Daoy (cell line): Measurements from ENCODE around the gene PRKCB. TPM values are rescaled to one million over a fixed set of nuclear protein-coding genes. Genes with fewer than 3 reads are reported as not detected.

Experiments used
- DNase-seq: peaks from one replicate; pipeline ENCODE4 v3.0.0-alpha.2; 2015; ENCODE audit warnings: low read depth
- total RNA-seq: library from RNA; depleted of rRNA; stranded (reverse); fragments of >200 nt; shearing (Covaris generic); gene quantifications from 2 replicates; pipeline ENCODE4 v1.2.3, GENCODE V29; 2014

PRKCB gene
- total RNA-seq, 1 experiment from 2014 or later, result 2.2 TPM

DNA sequence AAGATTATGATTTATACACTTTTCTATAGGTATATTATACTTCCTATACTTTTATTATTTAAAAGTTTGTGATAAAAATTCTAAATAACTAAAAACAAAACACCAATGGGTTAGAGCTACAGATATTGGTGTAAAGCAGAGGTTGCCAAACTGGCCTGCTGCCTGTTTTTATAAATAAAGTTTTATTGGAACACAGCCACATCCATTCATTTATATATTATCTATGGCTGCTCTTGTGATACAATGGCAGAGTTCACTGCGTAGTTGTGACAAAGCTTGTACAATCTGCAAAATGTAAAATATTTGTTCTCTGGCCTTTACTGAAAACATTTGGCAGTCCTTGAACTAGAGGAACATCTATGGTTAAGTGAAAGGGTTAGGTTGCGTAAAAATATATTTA is 208.7 kb downstream of the PRKCB start:
- no peak for DNase-seq

DNA sequence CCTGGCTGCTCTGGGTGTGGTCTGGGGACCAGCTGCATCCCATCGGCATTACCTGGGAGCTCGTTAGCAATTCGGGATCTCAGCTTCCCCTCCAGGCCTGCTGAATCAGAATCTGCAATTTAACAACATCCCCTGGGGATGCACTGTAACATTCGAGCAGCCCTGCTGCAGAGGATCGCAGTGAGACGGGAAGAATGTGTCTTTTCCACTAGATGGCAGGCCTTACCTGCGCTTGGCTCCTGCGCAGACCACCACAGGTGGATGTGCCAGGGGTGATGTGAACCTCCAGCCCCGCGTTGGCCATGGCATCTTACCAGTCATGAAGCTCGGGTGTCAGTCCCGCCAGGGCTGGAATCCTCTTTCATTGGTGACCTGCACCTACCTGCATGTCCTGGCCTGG is 209.9 kb downstream of the PRKCB start:
- DNase-seq, result peak; percentile 32

DNA sequence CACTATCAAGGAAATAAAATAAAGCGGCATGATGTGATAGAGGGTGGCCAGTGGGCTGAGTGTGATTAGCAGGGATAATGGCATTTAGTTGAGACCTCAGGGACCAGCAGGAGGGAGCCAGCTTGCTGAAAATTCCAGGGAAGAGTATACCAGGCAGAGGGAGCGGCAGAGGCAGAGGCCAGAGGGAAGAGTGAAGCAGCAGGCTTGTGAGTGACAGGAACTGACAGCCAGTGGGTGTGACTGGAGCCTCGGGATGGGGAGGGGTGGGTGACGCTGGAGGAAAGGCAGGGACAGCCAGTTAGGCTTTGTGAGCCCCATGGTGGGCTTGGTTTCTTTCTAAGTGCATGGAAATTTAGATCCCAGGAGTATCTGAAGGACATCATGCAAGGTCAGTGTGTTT is 210.7 kb downstream of the PRKCB start:
- DNase-seq, result no peak

DNA sequence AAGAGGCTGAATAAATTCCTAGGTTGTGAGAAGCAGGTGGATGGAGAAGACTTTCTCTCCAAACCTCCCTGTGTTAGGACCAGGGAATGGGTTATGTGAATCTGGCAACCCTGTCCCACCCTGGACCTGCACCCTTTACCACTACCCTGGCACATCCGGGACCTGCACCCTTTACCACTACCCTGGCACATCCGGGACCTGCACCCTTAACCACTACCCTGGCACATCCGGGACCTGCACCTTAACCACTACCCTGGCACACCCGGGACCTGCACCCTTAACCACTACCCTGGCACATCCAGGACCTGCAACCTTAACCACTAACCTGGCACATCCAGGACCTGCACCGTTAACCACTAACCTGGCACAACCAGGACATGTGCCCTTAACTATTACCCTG is 213.3 kb downstream of the PRKCB start:
- DNase-seq, result no peak

DNA sequence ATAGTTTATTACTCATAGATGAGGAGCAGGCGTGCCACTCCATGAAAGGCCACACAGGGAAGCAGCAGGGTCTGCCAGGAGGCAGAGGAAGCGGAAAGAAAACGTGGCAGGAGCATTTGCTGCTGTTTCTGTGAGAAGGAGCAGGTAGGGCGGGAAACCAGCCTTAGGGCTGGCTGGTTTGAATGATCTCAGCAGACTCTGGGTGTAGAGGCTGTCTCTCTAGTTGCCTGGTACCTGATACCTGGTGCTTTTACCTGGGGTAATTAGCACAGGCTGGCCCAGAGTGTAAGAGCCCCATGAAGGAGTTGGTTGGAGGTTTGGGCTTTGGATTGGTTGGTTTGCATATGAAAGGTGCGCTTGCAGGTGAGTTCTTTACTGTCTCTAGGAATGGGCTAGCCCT is 215.3 kb downstream of the PRKCB start:
- no peak for DNase-seq

DNA sequence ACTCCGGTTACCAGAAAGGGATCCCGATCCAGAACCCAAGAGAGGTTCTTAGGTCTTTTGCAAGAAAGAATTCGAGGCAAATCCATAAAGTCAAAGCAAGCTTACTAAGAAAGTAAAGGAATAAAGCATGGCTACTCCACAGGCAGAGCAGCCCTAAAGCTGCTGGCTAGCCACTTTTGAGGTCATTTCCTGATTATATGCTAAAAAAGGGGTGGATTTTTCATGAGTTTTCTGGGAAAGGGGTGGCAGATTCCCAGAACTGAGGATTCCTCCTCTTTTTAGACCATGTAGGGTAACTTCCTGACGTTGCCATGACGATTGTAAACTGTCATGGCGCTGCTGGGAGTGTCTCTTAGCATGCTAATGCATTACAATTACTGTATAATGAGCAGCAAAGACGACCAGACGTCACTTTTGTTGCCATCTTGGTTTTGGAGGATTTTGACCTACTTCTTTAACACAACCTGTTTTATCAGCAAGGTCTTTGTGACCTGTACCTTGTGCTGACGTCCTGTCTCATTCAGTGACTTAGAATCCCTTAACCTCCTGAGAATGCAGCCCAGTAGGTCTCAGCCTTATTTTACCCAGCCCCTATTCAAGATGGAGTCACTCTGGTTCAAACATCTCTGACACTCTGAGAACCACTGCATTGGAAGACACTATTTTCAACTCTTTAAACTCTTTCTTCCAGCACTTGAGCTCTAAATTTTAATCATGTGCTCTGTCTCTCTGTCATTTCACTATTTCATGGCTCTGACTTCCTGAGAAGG is 216.7 kb downstream of the PRKCB start:
- no peak for DNase-seq

DNA sequence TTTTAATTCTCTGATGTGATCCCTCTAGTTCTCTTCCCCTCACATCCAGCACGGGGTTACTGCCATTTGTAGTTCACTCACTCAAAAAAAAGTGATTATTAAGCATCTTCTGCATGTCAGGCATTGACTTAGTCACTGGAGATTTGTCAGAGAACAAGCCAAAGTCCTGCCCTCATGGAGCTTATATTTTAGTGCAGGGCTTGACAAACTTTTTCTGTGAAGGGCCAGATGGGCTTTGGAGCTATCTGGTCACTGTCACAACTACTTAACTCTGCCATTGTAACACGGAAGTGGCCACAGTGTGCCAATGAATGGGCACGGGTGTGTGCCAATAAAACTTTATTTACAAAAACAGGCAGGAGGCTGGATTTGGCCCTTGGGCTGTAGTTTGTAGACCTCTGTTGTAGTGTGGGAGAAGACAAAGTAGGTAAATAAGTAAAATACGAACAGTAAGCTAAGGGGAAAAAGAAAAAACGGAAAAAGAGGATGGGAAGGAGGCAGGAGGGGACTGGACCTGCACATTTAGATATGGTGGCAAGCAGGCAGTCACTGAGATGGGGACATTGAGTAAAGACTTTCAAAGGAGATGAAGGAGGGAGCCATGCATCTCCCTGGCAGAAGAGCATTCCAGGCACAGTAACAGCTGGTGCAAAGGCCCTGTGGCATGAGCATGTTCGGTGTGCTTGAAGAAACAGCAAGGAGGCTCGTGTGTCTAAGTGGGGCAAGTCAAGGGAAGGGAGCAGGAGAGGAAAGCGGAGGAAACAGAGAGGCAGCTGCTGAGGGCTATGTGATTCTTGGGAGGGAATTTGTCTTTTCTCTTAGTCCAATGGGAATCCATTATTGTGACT is 217.5 kb downstream of the PRKCB start:
- no peak for DNase-seq

DNA sequence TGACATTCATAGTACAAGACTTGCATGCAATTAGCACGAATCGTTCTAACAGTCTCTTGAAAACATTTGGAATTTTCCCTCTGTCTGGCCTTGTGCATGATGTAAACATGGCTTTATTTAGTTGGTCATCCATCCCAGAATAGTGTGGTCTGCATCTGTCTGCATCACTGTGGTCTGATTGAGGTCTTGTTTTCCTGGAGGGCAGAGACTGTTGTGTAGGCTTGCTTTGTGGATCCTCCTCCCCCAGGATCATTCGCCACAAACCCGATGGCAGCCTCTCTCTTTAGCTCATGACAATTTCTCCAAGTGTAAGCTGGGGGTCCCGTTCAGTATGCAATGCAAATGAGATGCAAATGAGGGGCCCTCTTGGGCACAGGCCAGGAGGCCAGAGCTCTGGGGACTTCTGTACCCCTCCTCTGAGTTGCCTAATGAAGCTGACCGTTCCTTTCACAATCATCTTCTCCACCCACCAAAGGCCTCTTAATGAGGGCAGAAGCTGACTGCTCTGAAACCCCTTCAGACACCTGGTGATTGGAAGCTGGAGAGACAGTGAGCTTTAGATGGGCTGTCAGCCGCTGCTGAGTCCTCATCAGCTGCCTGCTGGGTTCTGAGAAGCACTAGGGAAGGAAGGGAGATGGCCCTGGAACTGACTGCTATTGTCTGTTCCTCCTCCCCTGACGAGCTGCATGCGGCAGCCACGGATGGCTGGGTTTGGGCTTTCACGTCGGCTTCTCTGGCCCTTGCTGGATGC is 219.1 kb downstream of the PRKCB start:
- no peak for DNase-seq

DNA sequence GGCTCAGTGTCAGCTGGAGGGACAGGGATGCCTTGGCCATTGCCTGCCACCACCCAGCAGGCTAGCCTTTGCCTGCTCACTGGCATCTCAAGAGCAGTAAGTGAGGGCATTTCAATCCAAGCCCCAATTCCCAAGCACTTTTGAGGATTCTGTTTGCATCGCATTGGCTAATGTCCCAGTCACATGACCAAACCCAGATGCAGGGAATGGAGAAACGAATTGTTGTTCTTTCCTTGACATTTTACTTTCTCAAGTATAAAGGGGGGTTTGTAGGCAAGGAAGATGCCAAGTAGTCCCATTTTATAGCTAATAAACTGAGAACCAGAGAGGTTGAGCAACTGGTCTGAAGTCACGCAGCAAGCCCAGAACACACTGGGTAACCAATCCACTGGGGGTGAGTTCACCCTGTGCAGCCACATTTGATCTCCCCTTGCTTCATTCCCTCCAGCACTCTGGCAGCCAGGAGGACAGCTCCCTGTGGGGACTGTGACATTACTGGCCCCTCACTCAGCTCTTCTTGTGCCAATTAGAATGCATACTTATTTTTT is 226.6 kb downstream of the PRKCB start:
- DNase-seq, result no peak

DNA sequence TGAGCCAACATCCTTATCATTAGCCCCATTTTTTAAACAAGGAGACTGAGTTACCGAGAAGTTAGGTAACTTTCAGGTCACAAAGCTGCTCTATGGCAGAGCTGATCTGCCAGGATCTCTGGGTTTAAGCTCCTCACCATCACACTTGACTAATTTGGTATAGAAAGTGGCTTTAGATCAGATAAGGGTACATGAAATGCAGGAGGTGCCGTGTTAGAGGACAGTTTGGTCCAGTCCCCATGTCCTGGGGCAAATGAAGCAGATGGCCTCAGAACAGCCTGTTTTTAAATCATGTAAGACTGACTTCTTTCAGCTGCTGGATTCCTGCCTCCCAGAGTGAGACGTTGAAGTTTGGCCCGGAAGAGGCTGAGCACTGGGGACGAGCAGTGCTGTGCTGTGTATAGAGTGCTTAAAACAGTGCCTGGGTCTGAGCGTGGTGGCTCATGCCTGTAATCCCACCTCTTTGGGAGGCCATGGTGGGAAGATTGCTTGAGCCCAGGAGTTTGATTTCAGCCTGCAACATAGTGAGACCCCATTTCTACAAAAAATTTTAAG is 233.3 kb downstream of the PRKCB start:
- DNase-seq, result no peak

DNA sequence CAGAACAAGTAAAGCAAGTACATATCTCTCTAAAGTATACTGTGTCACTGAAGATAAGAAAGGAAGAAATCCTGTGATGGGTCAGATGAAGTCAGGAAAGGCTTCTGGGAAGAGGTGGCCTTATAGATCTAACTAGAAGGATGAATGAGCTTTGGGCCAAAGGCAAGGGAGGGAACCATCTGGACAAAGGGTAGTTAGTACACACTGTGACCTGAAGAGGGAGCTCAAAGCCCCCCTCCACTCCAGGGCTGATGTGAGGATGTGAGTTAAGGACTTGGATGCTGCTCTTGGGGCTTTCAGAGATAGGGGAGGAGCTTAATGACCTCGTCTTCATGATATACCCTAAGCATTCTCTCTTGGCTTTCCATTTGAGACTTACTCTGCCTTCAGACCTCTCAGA is 235.1 kb downstream of the PRKCB start:
- peak; percentile 63 for DNase-seq

DNA sequence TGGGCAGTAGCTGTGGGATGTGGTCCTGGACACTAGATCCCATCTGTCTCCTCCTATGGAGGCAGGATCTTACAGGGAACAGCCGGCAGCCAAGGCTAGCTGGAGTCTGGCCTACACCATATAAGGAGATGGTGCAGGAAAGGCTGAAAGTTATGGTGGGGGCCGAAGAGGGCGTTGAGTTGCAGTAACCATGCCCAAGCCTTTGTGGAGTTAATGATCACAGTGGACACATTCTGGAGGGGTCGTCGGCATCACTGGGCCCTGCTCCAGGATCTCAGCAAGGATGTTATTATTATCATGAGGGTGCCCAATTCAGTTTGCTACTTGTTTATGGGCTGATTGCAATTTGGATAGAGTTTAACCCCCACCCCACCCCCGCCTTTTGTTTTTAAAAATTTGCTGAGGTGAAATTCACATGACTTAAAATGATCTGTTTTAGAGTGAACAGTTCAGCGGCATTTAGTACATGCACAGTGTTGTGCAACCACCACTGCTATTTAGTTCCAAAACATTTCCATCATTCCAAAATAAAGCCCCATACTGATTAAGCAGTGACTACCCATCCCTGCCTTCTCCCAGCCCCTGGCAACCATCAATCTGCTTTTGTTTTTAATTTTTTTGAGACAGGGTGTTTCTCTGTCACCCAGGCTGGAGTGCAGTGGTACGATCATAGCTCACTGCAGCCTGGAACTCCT is 236.0 kb downstream of the PRKCB start:
- DNase-seq, result no peak

DNA sequence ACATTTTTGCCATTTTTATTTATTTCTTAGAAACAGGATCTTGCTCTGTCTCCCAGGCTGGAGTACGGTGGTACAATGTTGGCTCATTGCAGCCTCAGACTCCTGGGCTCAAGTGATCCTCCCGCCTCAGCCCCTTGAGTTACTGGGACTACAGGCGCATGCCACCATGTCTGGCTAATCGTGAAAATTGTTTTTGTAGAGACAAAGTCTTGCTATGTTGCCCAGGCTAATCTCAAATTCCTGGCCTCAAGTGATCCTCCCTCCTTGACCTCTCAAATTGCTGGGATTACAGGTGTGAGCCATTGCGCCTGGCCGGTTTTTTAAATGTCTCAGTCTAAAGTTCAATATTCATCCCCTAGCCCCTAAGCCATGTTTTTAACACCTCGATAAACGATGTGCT is 237.5 kb downstream of the PRKCB start:
- DNase-seq, result no peak

DNA sequence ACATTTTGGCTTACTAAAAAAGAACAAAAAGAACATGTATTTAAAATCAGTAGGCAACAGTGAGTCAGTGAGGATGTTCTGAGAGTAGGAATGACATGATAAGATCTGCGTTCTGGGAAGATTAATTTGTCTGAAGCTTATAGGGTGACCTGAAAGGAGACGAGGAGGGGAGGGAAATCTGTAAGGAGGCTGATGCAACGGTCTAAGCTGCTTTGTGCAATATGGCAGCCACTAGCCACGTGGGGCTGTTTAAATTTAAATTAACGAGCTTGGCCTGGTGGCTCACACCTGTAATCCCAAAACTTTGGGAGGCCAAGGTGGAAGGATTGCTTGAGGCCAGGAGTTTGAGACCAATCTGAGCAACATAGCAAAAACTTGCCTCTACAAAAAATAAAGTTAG is 238.8 kb downstream of the PRKCB start:
- DNase-seq, result no peak

DNA sequence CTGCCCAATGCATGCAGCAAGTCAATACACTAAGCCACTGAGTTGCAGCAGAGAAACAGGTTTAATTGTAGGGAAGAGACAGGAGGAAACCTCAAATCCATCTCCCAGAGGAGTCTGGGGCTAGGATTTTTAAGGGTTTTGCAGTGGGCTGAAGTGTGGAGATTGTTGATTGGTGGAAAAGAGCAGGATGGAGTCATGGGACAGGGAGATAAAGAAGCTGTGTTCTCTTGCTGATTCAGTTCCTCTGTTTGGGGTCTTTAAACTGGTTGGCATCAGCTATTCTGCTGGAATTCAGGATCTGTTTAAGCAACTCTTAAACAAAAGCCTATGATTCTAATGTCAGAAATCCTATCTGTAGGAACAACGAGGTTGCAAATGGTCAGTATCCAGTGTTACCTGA is 239.5 kb downstream of the PRKCB start:
- no peak for DNase-seq

DNA sequence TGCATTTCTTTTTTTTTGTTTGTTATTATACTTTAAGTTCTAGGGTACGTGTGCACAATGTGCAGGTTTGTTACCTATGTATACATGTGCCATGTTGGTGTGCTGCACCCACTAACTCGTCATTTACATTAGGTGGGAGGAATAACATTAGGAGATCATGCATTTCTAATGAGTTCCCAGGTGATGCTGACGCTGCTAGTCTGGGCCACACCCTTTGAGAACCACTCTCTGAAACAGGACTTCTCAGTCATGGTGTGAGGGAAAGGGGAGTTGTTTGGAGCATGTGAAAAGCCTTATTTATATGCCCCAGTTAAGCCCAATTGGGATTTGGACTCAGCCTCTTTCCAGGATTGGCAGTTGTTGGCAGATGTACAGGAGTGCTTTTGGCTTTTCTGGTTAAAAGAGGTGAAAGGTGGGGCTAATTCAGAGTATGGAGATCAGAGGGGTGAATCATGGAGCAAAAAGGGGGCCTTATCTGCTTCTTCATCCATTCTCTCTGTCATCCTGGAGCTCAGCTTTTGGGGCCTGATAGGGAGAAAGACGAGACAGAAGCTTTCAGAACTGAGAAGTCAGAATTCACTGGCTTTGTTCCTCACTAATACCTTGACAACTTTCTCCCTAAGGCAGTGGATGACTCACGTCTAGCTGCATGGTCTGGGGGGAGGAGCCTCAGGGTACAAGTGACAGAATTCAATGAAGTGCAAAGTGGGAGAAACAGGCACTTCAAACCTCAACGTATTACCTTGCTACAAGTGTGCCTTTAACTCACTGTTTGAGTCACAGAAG is 240.3 kb downstream of the PRKCB start:
- peak; percentile 76 for DNase-seq

DNA sequence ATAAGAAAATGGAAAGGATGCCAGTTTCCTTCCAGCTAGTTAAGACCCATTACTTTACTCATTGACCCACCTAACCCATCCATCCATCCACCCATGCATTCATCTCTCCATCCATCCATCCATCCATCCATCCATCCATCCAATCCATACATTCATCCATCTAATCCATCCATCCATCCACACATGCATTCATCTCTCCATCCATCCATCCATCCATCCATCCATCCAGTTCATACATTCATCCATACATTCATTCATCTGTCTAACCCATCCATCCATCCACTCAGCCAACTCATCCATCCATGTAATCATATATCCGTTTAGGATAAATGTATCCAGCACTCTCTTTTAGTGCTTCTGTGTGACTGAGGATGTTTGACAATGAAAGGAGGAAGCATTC is 241.5 kb downstream of the PRKCB start:
- no peak for DNase-seq

DNA sequence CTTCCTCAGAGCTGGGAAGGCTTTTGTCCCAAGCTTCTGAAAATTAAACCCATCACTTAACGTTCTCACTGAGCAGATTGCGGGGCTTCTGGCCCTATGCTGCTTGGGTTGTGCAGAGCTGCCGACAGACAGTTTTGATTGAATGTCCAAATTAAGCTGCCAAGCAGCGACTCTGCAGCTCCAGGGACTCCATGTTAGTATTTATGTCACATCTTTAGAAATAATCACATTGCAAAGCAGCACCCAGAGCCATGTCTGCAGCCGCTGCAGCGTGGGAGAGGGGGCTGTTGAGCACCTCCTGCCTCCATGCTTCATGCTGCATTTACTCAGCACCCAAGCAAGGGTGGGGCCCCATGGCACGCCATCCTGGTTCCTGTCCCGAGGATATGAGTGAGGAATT is 242.2 kb downstream of the PRKCB start:
- DNase-seq, result no peak

DNA sequence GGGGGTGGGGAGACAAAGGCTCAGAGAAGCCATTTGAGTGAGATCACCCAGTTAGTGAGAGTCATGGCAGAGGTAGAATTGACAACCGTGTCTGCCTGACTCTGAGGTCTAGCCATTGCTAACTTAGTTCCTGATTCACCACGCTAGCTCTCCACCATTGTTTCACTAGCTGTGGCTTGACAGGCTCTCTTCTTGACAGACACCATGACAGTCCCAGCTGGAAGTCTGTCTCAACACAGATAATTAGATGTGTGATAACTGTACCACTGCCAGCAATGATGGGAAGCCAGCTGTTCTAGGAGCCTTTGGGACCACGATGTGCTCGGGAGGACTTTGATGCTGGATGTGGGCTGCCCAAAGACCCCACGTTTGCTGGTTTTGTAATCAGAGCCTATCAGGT is 249.9 kb downstream of the PRKCB start:
- no peak for DNase-seq

DNA sequence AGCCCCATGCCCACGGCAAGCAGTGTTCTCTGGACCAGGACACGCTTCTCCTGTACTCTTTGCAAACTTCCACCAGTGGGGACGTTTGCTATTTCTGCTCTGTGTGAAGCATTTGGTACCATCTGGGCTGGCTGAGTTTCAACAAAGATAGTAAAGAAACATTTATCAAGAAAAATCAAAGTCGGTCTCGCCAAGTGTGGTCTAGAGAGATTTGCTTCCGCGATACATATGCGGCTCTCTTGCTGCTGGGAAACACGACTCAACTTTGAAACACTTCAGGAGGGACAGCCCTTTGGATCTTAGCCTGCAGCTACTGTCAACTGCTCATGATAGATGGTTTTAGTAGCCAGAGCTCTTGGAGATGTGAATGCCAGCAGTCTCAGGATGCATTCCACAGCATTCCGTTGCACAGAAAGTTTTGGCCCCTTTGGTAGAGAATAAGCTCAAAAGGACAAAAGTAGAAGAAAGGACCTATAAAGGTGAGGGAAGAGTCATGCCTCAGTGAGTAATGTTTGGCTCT is 252.2 kb downstream of the PRKCB start:
- no peak for DNase-seq
